Smooth muscle cell (in vitro differentiated cells): ENCODE measurements around the gene SH3BGRL3. TPM values are rescaled to one million over a fixed set of nuclear protein-coding genes. Genes with fewer than 3 reads are reported as not detected.

ENCODE experiments used
- DNase-seq: peaks from one replicate; lab custom pipeline; 2025; ENCODE audit not compliant: unreplicated experiment; lab: John Stamatoyannopoulos, UW
- H2AFZ ChIP-seq: fragments of 200-600 bp; sonication (generic); 2 replicates; pipeline ENCODE4 v1.6.0; 2016; ENCODE audit warnings: antibody characterized with exemption, low read depth, mild to moderate bottlenecking
- H3F3A ChIP-seq: fragments of 200-600 bp; sonication (generic); 2 replicates; pipeline ENCODE4 v1.6.0; 2017; ENCODE audit warnings: antibody characterized with exemption, low read depth
- H3K27ac ChIP-seq: fragments of 200-600 bp; sonication (generic); 2 replicates; pipeline ENCODE4 v1.5.1; 2016; ENCODE audit warnings: low read depth, mild to moderate bottlenecking
- H3K27me3 ChIP-seq: fragments of 200-600 bp; sonication (generic); 2 replicates; pipeline ENCODE4 v1.6.1; 2016; ENCODE audit warnings: low read depth, mild to moderate bottlenecking
- H3K36me3 ChIP-seq: fragments of 200-600 bp; sonication (generic); 2 replicates; pipeline ENCODE4 v1.5.1; 2016; ENCODE audit warnings: low read depth
- H3K4me1 ChIP-seq: fragments of 200-600 bp; sonication (generic); 2 replicates; pipeline ENCODE4 v1.5.1; 2016; ENCODE audit warnings: low read depth
- H3K4me2 ChIP-seq: fragments of 200-600 bp; sonication (generic); 2 replicates; pipeline ENCODE4 v1.6.0; 2016; ENCODE audit warnings: mild to moderate bottlenecking
- H3K4me3 ChIP-seq: fragments of 200-600 bp; sonication (generic); 2 replicates; pipeline ENCODE4 v1.5.1; 2016; ENCODE audit warnings: mild to moderate bottlenecking
- H3K79me2 ChIP-seq: fragments of 200-600 bp; sonication (generic); 2 replicates; pipeline ENCODE4 v1.6.0; 2016; ENCODE audit warnings: low read depth, mild to moderate bottlenecking
- H3K9ac ChIP-seq: fragments of 200-600 bp; sonication (generic); 2 replicates; pipeline ENCODE4 v1.6.0; 2016; ENCODE audit warnings: low read depth
- H3K9me3 ChIP-seq: fragments of 200-600 bp; sonication (generic); replicated peaks from 2 replicates; pipeline ENCODE4 v1.5.1; 2016; ENCODE audit warnings: low read depth
- H4K20me1 ChIP-seq: fragments of 200-600 bp; sonication (generic); 2 replicates; pipeline ENCODE4 v1.6.0; 2016; ENCODE audit warnings: low read depth
- CTCF ChIP-seq: fragments of 200-600 bp; sonication (generic); IDR thresholded peaks from 2 replicates; pipeline ENCODE4 v1.5.1; 2017; ENCODE audit warnings: borderline replicate concordance, mild to moderate bottlenecking, antibody characterized with exemption; ENCODE audit not compliant: insufficient read depth, poor library complexity, severe bottlenecking
- WGBS: methylation state at CpG from one replicate; pipeline ENCODE4 v1.1.7; 2016; ENCODE audit warnings: low lambda C conversion rate; 5-methylcytosine and 5-hydroxymethylcytosine counted together
- polyA plus RNA-seq: library from polyadenylated mRNA; unstranded; fragments of >200 nt; fragmentation: Nextera tagmentation; extraction: Ambion mirVana; gene quantifications from 2 replicates; pipeline ENCODE4 v1.2.1, GENCODE V29; 2016
- total RNA-seq: library from RNA; depleted of rRNA; stranded (reverse); fragments of >200 nt; gene quantifications from 2 replicates; pipeline ENCODE4 v1.2.3, GENCODE V29; 2014

The SH3BGRL3 gene
- total and polyA plus RNA-seq, 2 experiments from 2014 or later = 241 to 1,367 TPM

DNA sequence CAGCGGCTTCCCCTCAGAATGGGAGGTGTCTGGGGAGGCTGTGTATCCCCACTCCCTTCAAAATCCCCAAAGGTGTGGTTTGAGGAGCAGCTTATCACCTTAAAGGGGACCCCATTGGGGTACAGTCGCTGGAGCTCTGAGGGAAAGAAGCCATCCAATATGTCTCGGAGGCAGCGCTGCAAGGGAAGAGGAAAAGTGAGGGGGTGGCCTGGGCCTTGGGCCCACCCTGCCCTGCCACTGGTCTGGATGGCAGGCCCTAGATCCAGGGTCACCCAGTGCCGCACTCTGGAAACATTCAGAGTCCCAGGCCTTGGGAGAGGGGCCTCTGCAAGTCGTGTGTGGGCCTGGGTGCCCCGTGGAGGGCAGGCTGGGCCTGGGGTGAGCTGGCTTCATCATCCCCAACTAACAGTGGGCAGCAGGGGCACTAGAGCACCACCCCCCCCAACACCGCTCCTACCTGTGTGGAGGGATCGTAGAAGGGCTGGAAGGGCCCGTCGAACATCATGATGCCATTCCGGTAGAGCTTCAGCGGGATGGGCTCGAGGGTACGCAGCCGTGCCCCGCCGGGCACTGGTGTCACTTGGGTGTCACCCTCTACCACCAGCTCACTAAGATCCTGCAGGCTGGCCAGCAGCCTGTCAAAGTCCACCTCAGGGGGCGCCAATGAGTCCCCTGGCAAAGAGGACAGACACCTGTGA, 5.6 kb downstream of the SH3BGRL3 start:
- no peak for DNase-seq
- H3K4me3 ChIP-seq = no peak overlapping the region
- no peak overlapping the region for H3K9ac ChIP-seq
- peaks cover 30% of the 10 kb centered on the region for H3K4me1 ChIP-seq
- H3K27me3 ChIP-seq = no peaks in the 10 kb centered on the region
- no peaks in the 10 kb centered on the region for H3K9me3 ChIP-seq
- H2AFZ ChIP-seq = no peak overlapping the region
- peak overlapping the region; percentile 52 for H3K4me2 ChIP-seq
- peaks cover 12% of the 10 kb centered on the region for H3F3A ChIP-seq
- no peaks in the 10 kb centered on the region for H3K79me2 ChIP-seq
- H3K36me3 ChIP-seq = no peaks in the 10 kb centered on the region
- TF ChIP-seq CTCF = peak; percentile 24
- WGBS = 77% methylated on average over 19 of the region's 19 CpGs
- peaks cover 37% of the 10 kb centered on the region for H4K20me1 ChIP-seq
- peak overlapping the region; percentile 96 for H3K27ac ChIP-seq

GRCh38 chr1:26286064-26286416, 6.2 kb downstream of the SH3BGRL3 start:
- H3K36me3 ChIP-seq = no peaks in the 10 kb centered on the region
- no peak overlapping the region for H3K4me3 ChIP-seq
- no peak overlapping the region for H3K4me2 ChIP-seq
- no peaks in the 10 kb centered on the region for H3K9me3 ChIP-seq
- H3K27ac ChIP-seq = no peak overlapping the region
- WGBS = 60% methylated on average over 2 of the region's 2 CpGs
- no peaks in the 10 kb centered on the region for H3K79me2 ChIP-seq
- TF ChIP-seq CTCF = no peak
- H3F3A ChIP-seq = peaks cover 12% of the 10 kb centered on the region
- peaks cover 31% of the 10 kb centered on the region for H4K20me1 ChIP-seq
- H3K4me1 ChIP-seq = peaks cover 27% of the 10 kb centered on the region
- DNase-seq = no peak
- no peak overlapping the region for H3K9ac ChIP-seq
- no peak overlapping the region for H2AFZ ChIP-seq
- no peaks in the 10 kb centered on the region for H3K27me3 ChIP-seq

DNA sequence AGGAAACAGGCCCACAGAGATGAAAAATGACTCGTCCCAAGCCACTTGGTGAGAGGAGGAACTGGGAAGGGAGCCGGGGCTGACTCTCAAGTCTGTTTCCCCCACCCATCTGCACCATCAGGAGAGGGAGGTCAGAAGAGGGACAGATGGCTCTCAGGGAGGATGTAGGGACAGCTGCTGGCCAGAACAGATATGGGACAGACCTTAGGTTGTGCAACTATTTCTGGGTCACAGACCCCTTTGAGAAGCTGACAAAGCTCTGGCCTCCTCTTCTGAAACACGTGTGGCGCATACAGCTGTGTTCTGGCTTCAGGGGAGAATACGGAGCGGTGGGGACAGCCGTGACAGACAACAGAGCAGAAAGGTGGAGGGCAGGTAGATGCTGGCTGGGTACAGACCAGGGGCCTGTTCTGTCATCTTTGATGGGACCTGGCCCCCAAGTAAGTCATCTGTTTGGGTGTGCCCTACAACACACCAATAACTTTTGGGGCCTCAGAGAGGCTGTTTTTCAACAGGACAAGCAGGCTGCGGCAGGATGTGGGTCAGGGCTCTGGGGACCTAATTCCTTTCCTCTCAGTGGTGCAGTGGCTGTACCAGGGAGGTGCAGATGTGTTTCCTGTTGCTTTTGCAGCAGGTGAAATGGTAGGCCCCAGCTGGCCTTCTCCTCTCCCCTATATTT, 7.3 kb downstream of the SH3BGRL3 start:
- H3K79me2 ChIP-seq = no peaks in the 10 kb centered on the region
- H3K4me1 ChIP-seq = peaks cover 20% of the 10 kb centered on the region
- no peaks in the 10 kb centered on the region for H3K36me3 ChIP-seq
- H3K9ac ChIP-seq = no peak overlapping the region
- no peaks in the 10 kb centered on the region for H3K27me3 ChIP-seq
- no peaks in the 10 kb centered on the region for H3K9me3 ChIP-seq
- H3K27ac ChIP-seq = no peak overlapping the region
- H3K4me2 ChIP-seq = no peak overlapping the region
- no peak for DNase-seq
- H2AFZ ChIP-seq = no peak overlapping the region
- peaks cover 20% of the 10 kb centered on the region for H4K20me1 ChIP-seq
- H3K4me3 ChIP-seq = no peak overlapping the region
- WGBS = 82% methylated on average over 8 of the region's 8 CpGs
- H3F3A ChIP-seq = peaks cover 12% of the 10 kb centered on the region
- TF ChIP-seq CTCF = no peak
